NT2/D1 (cell line): ENCODE results near the gene RBAK.
A peak's percentile ranks its signal among the peaks of the same experiment; 100 is the strongest.

Experiments
- SUZ12 ChIP-seq: IDR thresholded peaks from 2 replicates; pipeline ENCODE4 v1.6.1; 2011; ENCODE audit not compliant: insufficient read length, insufficient read depth; ENCODE audit errors: extremely low read depth
- YY1 ChIP-seq: IDR thresholded peaks from 2 replicates; pipeline ENCODE4 v1.6.1; 2011; ENCODE audit not compliant: insufficient read length, insufficient read depth
- ZNF274 ChIP-seq: IDR thresholded peaks from 2 replicates; pipeline ENCODE4 v1.6.1; 2011; ENCODE audit warnings: mild to moderate bottlenecking, low read depth, low read length

GRCh38 chr7:5045558-5046396, at the start of gene RBAK:
- TF ChIP-seq YY1 = no peak
- no peak for TF ChIP-seq ZNF274
- TF ChIP-seq SUZ12 = peak; percentile 70
